T follicular helper cell (primary cell): ENCODE measurements around the gene PHPT1.

Experiments
- DNase-seq: peaks from one replicate; pipeline ENCODE4 v3.0.0-alpha.2; 2020; ENCODE audit warnings: low read depth

Gene PHPT1

DNA sequence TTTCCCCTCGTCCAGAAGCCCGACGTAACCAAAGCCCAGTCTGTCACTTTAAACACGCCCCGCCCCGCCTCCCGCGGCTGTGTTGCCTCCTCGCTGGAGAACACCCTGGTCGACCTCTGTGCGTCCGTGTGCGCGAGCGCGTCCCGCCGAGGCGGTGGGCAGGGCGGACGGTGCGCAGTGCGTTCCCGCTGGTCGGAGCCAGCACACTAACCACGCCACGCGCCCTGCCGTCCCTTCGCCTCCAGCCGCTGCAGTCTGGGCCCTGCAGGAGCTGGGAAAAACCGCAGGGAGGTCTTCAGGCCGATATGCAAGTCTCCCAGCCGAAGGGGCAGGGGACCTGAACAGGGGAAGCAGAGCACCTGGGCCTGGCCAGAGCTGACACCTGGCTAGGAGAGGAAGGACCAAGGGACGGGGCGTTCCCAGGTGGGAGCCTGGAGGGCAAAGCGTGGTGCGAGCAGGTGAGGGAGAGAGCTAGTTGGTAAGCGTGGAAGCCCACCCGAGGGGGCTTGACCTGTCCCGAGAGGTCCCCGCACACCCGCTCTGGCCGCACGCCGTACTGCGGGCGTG is 1.3 kb upstream of the PHPT1 start:
- peak; percentile 32 for DNase-seq

DNA sequence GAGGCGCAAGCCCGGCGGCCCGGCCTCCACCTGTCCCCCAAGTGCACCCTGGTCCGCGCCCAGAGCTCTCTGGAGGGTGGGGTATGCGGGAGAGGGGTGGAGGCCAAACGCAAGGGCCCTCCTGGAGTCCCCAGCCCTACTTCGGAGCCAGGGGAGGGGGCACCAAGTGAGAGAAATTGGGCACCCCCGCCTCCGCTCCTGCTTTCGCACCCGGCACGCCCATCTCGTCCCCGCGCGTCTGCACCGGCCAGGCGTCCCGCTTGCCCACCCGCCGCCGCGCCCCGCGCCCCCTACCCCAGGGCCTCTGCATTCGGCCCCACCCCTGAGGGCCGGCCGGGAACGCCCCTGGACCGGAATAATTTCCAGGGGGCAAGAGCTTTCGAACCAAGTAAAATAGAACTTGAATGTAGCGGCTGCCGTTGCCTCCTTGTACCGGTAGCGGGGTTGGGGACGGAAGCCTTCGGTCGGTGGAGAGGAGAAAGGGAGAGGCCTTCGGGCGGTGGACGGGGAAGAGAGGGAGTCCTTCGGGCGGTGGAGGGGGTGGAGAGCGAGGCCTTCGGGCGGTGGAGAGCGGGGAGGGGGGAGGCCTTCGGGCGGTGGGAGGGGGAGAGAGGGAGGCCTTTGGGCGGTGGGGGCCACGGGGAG is 694 bp upstream of the PHPT1 start:
- DNase-seq = no peak

DNA sequence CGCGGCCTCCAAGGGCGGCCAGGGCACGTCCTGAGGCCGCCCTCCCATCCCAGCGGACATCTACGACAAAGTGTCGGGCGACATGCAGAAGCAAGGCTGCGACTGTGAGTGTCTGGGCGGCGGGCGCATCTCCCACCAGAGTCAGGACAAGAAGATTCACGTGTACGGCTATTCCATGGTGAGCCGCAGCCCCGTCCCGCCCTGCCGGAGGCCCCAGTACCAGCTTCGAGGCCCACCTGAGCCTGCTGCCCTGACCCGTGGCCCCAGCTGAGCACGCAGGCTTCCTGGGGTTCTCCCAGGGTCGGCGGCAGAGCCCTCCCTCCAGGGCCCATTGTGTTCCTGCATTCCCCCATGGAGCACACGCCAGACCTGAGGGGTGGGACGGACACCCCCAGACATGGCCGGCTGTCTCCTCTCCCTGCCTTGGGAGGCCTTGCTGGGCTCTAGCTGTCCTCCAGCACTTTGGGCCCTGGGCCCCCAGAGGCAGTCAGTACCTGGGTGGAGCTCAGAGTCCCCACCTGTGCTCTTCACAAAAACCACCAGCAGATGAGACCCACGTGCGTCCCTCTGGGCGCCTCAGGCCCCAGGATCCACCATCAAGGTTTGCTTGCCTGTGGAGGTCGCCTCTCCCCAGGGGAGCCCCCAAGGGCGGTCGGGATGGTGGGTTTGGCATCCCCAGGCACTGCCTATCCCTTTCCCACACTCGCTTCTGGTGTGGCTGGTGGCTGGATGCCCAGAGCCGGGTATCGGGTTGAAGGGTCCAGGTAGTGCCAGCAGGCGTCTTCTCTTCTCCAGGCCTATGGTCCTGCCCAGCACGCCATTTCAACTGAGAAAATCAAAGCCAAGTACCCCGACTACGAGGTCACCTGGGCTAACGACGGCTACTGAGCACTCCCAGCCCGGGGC is 1.0 kb downstream of the PHPT1 start:
- DNase-seq = no peak

DNA sequence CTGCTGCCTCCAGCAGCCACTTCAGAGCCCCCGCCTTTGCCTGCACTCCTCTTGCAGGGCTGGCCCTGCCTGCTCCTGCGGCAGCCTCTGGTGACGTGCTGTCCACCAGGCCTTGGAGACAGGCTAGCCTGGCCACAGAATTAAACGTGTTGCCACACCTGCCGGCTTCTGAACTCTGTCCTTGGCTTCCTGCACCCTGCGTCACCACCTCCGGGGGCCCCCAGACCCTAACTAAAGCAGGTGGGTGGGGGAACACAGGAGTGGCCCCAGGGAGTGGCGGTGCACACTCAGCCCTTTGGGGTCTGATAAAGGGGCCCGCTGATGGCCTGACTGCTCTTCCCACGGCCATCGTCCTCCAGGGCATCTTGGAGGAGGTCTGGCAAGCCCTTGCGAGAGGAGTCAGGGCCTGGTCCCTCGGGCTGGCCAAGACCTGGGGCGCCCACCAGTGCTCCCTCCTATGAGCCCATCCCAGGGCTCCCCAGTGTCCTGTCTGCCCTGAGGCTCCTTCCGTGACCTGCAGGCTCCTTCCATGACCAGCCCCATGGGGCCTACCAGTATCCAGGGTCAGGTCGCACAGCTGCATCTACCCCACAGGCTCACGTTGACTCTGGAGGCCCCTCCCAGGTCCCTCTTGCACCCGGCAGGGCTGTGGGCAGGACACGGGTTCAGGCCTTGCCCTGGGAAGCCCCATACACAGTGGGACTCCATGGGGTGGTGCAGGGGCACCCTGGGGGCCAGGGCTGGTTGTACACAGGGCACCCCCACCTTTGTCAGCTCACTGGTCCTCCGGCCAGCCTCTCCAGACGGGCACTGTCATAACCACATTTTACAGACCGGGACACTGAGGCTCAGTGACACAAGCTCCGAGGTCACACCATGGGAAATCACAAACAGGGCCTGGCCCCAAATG is 1.9 kb downstream of the PHPT1 start:
- DNase-seq = no peak

DNA sequence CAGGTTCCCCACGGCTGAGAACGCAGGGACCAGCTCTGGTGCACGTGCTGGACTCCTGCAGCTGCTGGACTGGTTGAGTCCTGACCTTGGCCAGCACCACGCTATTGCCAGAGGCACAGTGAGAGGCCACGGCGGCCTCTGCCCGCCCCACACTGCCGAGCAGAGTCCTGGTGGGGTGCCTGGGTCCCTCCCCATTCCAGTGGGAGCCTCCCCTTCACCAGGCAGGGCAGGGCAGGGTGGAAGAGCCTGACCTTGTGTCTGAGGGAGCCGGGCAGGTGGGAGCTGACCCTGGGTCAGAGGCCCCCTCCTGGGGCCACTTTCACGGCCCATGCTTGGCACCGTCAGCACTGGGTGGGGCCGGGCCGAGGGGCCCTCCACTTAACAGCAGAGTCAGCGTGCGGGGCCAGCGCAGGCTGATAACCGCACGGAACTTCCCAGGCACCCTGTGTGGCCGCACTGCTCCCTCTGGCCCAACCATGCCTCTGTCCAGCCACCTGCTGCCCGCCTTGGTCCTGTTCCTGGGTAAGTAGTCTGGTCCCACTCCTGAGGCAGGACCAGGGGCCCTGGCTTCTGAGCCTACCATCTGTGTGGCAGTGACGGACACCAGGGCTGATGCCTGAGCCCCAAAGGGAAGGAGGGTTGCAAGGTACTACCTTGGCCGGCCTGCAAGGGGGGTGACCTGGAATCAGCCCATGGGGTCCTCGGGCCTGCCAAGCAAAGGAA is 2.9 kb downstream of the PHPT1 start, which contains the start of gene MAMDC4:
MAMDC4 (plus strand) TSS at position 406 of the 723 bp plus-strand sequence; CDS start at position 477, 71 bp downstream.
- DNase-seq = no peak

DNA sequence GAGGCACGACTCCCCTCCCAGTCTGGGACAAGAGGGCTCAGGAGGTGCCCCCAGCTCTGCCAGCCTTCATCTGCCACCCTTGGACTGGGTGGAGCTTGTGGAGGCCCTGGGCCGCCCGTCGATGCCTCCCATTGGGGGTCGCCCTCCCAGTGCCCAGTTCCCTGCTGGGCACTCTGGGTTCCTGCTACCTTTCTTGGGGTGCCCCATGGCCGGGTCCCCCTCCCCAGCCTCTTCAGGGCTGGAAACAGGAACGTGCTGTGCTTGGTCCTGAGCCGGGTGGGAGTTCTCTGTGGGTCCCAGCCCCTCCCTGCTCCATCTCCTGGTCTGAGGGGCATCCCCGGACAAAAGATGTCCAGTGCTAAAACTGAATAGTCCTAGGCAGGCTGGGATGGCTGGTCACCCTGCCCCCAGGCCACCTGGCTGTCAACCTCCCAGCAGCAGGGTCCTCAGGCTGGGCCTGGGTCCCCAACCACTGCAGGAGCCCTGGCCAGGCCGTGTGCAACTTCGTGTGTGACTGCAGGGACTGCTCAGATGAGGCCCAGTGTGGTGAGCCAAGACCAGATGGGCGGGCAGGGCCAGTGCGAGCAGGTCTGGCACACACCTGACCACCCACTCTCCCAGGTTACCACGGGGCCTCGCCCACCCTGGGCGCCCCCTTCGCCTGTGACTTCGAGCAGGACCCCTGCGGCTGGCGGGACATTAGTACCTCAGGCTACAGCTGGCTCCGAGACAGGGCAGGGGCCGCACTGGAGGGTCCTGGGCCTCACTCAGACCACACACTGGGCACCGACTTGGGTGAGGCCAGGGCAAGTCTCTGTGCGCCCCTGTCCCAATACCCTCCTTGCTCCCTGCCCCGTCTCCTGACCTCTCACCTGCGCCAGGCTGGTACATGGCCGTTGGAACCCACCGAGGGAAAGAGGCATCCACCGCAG is 3.7 kb downstream of the PHPT1 start:
- DNase-seq = no peak

DNA sequence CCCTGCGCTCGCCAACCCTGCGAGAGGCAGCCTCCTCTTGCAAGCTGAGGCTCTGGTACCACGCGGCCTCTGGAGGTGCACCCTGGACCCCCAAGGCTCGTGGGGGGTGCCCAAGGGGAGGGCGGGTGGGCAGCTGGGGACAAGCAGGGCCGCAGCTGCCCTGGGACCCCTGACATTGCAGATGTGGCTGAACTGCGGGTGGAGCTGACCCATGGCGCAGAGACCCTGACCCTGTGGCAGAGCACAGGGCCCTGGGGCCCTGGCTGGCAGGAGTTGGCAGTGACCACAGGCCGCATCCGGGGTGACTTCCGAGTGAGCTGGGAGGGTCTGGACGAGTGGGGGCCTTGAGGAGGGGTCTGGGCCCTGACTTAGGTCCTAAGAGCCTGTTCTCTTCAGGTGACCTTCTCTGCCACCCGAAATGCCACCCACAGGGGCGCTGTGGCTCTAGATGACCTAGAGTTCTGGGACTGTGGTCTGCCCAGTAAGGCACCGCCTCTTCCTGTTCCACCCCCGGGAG is 4.4 kb downstream of the PHPT1 start:
- DNase-seq = no peak

DNA sequence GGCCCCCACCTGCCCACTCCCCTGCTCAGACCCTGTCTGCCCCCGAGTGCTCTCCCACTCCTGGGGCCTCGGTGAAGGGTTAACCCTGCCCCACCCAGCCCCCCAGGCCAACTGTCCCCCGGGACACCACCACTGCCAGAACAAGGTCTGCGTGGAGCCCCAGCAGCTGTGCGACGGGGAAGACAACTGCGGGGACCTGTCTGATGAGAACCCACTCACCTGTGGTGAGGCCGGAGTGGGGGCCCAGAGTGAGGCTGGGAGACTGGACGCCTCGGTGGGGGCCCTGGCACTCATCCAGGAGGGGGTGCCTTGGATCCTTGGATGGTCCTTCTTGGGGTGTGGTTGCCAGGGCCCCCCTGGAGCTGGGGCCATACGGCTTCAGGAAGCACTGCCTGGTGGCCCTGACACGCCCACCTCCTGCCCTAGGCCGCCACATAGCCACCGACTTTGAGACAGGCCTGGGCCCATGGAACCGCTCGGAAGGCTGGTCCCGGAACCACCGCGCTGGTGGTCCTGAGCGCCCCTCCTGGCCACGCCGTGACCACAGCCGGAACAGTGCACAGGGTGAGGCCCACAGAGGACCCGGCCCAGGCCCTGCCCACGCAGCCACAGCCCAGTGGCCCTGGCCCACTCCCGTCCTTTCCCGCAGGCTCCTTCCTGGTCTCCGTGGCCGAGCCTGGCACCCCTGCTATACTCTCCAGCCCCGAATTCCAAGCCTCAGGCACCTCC is 5.1 kb downstream of the PHPT1 start:
- no peak for DNase-seq

DNA sequence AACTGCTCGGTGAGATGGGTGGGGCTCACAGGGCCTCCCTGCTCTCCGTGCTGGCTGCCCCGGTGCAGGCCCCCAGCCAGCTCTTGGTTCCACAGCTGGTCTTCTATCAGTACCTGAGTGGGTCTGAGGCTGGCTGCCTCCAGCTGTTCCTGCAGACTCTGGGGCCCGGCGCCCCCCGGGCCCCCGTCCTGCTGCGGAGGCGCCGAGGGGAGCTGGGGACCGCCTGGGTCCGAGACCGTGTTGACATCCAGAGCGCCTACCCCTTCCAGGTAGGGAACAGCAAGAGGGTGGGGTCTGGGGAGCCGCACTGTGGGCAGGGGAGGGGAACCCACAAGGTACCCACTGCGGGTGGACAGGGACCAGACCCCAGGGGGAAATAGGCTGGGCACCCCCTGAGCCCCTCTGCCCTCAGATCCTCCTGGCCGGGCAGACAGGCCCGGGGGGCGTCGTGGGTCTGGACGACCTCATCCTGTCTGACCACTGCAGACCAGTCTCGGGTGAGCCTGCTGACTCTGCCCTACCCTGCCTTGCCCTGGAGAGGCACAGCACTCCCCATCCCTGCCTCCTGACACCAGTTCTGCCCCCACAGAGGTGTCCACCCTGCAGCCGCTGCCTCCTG is 5.7 kb downstream of the PHPT1 start:
- no peak for DNase-seq

DNA sequence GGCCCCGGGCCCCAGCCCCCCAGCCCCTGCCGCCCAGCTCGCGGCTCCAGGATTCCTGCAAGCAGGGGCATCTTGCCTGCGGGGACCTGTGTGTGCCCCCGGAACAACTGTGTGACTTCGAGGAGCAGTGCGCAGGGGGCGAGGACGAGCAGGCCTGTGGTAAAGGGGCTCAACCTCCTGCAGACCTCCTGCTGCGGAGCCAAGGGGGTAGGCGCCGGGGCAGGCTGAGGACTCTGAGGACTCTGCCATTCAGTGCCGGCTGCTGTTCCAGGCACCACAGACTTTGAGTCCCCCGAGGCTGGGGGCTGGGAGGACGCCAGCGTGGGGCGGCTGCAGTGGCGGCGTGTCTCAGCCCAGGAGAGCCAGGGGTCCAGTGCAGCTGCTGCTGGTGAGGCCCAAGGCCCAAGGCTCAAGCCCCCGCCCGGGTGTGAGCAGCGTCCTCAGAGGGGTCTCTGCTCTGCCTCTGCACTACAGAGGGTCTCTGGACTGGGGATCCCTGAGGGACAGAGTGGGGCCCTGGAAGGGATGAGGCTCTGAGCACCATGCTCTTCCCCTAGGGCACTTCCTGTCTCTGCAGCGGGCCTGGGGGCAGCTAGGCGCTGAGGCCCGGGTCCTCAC is 6.4 kb downstream of the PHPT1 start:
- DNase-seq = no peak

DNA sequence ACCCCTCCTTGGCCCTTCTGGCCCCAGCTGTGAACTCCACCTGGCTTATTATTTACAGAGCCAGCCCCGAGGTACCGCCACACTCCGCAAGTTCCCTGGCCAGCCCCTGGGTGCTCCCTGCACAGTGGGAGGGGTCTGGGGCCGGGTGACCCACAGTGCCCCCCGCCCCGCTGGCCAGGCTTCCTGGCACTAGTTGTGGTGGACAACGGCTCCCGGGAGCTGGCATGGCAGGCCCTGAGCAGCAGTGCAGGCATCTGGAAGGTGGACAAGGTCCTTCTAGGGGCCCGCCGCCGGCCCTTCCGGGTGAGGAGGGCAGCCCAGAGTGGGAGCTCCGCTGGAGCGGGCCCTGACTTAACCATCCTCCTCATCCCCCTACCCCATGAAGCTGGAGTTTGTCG is 6.9 kb downstream of the PHPT1 start:
- no peak for DNase-seq

DNA sequence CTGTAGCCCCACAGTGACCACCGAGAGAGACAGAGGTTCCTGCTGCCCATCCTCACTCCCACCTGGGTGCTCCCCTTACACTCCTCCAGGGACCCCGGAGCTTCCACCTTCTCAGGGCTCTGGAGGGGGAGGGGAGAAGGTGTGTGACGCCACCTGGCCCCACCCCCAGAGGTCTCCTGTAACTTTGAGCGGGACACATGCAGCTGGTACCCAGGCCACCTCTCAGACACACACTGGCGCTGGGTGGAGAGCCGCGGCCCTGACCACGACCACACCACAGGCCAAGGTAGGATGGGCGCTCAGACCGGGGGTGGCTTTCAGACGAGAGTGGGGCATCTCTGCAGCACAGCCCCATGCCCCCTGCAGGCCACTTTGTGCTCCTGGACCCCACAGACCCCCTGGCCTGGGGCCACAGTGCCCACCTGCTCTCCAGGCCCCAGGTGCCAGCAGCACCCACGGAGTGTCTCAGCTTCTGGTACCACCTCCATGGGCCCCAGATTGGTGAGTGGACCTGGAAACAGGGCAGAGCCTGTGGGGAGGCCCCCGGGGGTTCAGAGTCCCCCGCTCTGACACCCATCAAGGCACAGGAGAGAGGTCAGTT is 7.4 kb downstream of the PHPT1 start:
- no peak for DNase-seq

DNA sequence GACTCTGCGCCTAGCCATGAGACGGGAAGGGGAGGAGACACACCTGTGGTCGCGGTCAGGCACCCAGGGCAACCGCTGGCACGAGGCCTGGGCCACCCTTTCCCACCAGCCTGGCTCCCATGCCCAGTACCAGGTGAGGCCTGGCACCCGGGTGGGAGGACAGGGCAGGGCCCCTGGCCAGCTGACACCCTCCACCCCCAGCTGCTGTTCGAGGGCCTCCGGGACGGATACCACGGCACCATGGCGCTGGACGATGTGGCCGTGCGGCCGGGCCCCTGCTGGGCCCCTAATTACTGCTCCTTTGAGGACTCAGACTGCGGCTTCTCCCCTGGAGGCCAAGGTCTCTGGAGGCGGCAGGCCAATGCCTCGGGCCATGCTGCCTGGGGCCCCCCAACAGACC is 8.0 kb downstream of the PHPT1 start:
- DNase-seq = no peak

DNA sequence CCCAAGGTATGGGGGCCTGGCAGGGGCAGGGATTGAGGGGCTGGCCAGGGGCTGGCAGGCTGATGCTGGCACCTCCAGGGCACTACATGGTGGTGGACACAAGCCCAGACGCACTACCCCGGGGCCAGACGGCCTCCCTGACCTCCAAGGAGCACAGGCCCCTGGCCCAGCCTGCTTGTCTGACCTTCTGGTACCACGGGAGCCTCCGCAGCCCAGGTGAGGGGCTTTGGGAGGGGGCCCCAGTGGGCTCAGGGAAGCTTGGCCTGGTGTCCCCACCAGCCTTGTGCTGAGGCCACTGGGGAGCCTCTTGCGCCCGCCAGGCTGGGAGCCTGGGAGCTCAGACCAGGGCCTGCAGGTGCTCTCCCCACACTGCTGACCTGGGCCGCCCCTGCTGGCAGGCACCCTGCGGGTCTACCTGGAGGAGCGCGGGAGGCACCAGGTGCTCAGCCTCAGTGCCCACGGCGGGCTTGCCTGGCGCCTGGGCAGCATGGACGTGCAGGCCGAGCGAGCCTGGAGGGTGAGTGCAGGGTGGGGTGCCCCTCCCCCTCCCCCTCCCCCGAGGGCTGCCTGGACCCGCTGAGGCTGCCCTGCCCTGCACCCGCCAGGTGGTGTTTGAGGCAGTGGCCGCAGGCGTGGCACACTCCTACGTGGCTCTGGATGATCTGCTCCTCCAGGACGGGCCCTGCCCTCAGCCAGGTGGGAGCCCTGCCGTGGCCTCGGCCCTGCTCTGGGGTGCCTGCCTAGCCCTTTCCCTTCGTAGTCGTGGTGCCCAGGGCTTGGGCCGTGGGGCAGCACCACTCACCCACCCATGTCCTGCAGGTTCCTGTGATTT is 8.6 kb downstream of the PHPT1 start:
- no peak for DNase-seq

DNA sequence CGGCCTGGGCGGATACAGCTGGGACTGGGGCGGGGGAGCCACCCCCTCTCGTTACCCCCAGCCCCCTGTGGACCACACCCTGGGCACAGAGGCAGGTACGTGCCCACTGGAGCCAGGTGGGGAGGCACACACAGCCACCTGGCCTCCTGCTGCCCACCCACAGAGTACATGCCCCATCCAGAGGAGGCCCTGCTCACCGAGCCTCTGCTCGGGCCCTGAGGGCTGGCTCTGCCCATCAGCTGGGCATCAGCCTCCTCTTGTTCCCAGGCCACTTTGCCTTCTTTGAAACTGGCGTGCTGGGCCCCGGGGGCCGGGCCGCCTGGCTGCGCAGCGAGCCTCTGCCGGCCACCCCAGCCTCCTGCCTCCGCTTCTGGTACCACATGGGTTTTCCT is 9.2 kb downstream of the PHPT1 start:
- no peak for DNase-seq

DNA sequence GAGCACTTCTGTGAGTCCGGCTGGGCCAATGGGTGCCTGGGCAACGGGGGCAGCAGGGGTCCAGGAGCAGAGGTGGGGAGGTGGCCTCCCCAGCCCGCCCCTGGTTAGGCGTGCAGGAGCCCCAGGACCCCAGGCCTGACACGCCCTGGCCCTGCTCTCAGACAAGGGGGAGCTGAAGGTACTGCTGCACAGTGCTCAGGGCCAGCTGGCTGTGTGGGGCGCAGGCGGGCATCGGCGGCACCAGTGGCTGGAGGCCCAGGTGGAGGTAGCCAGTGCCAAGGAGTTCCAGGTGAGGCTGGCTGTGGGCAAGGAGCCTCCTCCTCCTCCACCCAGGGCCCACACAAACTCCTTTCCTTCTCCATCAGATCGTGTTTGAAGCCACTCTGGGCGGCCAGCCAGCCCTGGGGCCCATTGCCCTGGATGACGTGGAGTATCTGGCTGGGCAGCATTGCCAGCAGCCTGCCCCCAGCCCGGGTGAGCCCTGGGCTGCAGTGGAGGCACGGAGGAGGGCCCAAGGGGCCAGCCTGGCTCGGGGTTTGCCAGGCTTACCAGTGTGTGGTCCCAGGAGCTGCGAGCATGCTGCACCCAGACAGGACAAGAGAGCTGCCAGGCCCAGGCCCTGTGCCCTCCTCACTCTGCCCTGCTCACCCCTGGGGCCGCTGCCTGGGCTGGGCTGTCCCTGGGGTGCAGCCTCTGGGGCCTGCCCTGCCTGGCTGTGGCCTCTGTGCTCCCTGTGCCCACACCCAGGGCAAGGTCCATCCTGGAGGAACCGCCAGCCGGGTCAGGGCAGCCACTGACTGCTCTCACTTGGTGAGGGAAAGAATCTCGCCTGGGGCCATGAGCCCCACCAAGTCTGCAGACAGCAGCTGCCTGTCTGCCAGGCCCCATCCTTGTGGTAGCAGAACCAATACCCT is 9.9 kb downstream of the PHPT1 start:
- DNase-seq = no peak
